Measurements from ENCODE around the gene SIPA1L2.

SIPA1L2 gene

GRCh38 chr1:232594768-232595698 lies 34.9 kb downstream of the SIPA1L2 start:
- no peak for DNase-seq
- H3K4me3 ChIP-seq (ENCODE audit: low read depth, low read length), result no peak overlapping the region
- H3K27ac ChIP-seq, result no peak overlapping the region
- no peak for TF ChIP-seq CTCF (IDR thresholded peaks at IDR 0.05; ENCODE audit: low read depth, low read length, missing control alignments)
- in situ Hi-C loops (cut with HindIII; ENCODE audit: low pct_ligation_motif_present, low sequenced_read_pairs), result no loop called here
- no peaks in the 10 kb centered on the region for H3K27me3 ChIP-seq (replicated peaks)
- no peaks in the 10 kb centered on the region for H3K36me3 ChIP-seq (replicated peaks)

GRCh38 chr1:232593717-232594502 lies 36.0 kb downstream of the SIPA1L2 start:
- H3K36me3 ChIP-seq (replicated peaks), result no peaks in the 10 kb centered on the region
- TF ChIP-seq CTCF (IDR thresholded peaks at IDR 0.05; ENCODE audit: low read depth, low read length, missing control alignments), result no peak
- H3K4me3 ChIP-seq (ENCODE audit: low read depth, low read length), result no peak overlapping the region
- no peak for DNase-seq
- in situ Hi-C loops (cut with HindIII; ENCODE audit: low pct_ligation_motif_present, low sequenced_read_pairs), result no loop called here
- no peaks in the 10 kb centered on the region for H3K27me3 ChIP-seq (replicated peaks)
- no peak overlapping the region for H3K27ac ChIP-seq

GRCh38 chr1:232591344-232591743 lies 38.6 kb downstream of the SIPA1L2 start:
- no peak for TF ChIP-seq CTCF (IDR thresholded peaks at IDR 0.05; ENCODE audit: low read depth, low read length, missing control alignments)
- no peak overlapping the region for H3K4me3 ChIP-seq (ENCODE audit: low read depth, low read length)
- no peaks in the 10 kb centered on the region for H3K36me3 ChIP-seq (replicated peaks)
- no peak overlapping the region for H3K27ac ChIP-seq
- H3K27me3 ChIP-seq (replicated peaks), result no peaks in the 10 kb centered on the region
- in situ Hi-C loops (cut with HindIII; ENCODE audit: low pct_ligation_motif_present, low sequenced_read_pairs), result no loop called here
- DNase-seq, result no peak

GRCh38 chr1:232590744-232591082 lies 39.2 kb downstream of the SIPA1L2 start:
- H3K27ac ChIP-seq, result no peak overlapping the region
- H3K27me3 ChIP-seq (replicated peaks), result no peaks in the 10 kb centered on the region
- DNase-seq, result no peak
- H3K36me3 ChIP-seq (replicated peaks), result no peaks in the 10 kb centered on the region
- no peak for TF ChIP-seq CTCF (IDR thresholded peaks at IDR 0.05; ENCODE audit: low read depth, low read length, missing control alignments)
- in situ Hi-C loops (cut with HindIII; ENCODE audit: low pct_ligation_motif_present, low sequenced_read_pairs), result no loop called here
- H3K4me3 ChIP-seq (ENCODE audit: low read depth, low read length), result no peak overlapping the region

- in situ Hi-C loops (cut with HindIII; ENCODE audit: low pct_ligation_motif_present, low sequenced_read_pairs), result no loop called here
- TF ChIP-seq CTCF (IDR thresholded peaks at IDR 0.05; ENCODE audit: low read depth, low read length, missing control alignments), result no peak
- H3K4me3 ChIP-seq (ENCODE audit: low read depth, low read length), result no peak overlapping the region
- no peaks in the 10 kb centered on the region for H3K36me3 ChIP-seq (replicated peaks)
- no peaks in the 10 kb centered on the region for H3K27me3 ChIP-seq (replicated peaks)
- H3K27ac ChIP-seq, result no peak overlapping the region
- no peak for DNase-seq
Measured at GRCh38 chr1:232589812-232590743, 39.9 kb downstream of the SIPA1L2 start.
